ENCODE data around the gene SREBF2.

SREBF2 gene

GRCh38 chr22:41836551-41836950, 3.6 kb downstream of the SREBF2 start:
- in situ Hi-C loops (cut with HindIII; ENCODE audit: low pct_ligation_motif_present, low pct_unique_long_range_greater_than_20kb, low sequenced_read_pairs): no loop called here
- no peak for DNase-seq

GRCh38 chr22:41838842-41839618, 6.1 kb downstream of the SREBF2 start:
- in situ Hi-C loops (cut with HindIII; ENCODE audit: low pct_ligation_motif_present, low pct_unique_long_range_greater_than_20kb, low sequenced_read_pairs): no loop called here
- no peak for DNase-seq

- in situ Hi-C loops (cut with HindIII; ENCODE audit: low pct_ligation_motif_present, low pct_unique_long_range_greater_than_20kb, low sequenced_read_pairs): no loop called here
- no peak for DNase-seq
Measured at GRCh38 chr22:41840216-41840615, 7.3 kb downstream of the SREBF2 start.

GRCh38 chr22:41841085-41841712, 8.3 kb downstream of the SREBF2 start:
- in situ Hi-C loops (cut with HindIII; ENCODE audit: low pct_ligation_motif_present, low pct_unique_long_range_greater_than_20kb, low sequenced_read_pairs): no loop called here
- DNase-seq: no peak

GRCh38 chr22:41842996-41843970, 10.4 kb downstream of the SREBF2 start:
- no peak for DNase-seq
- in situ Hi-C loops (cut with HindIII; ENCODE audit: low pct_ligation_motif_present, low pct_unique_long_range_greater_than_20kb, low sequenced_read_pairs): no loop called here

GRCh38 chr22:41844036-41844435, 11.1 kb downstream of the SREBF2 start:
- DNase-seq: no peak
- in situ Hi-C loops (cut with HindIII; ENCODE audit: low pct_ligation_motif_present, low pct_unique_long_range_greater_than_20kb, low sequenced_read_pairs): no loop called here

GRCh38 chr22:41844513-41844912, 11.6 kb downstream of the SREBF2 start:
- in situ Hi-C loops (cut with HindIII; ENCODE audit: low pct_ligation_motif_present, low pct_unique_long_range_greater_than_20kb, low sequenced_read_pairs): no loop called here
- DNase-seq: no peak

GRCh38 chr22:41845380-41846267, 12.7 kb downstream of the SREBF2 start:
- in situ Hi-C loops (cut with HindIII; ENCODE audit: low pct_ligation_motif_present, low pct_unique_long_range_greater_than_20kb, low sequenced_read_pairs): no loop called here
- DNase-seq: no peak

- in situ Hi-C loops (cut with HindIII; ENCODE audit: low pct_ligation_motif_present, low pct_unique_long_range_greater_than_20kb, low sequenced_read_pairs): no loop called here
- no peak for DNase-seq
Measured at GRCh38 chr22:41846268-41846987, 13.5 kb downstream of the SREBF2 start.

GRCh38 chr22:41847300-41847699, 14.4 kb downstream of the SREBF2 start:
- in situ Hi-C loops (cut with HindIII; ENCODE audit: low pct_ligation_motif_present, low pct_unique_long_range_greater_than_20kb, low sequenced_read_pairs): no loop called here
- no peak for DNase-seq

- DNase-seq: no peak
- in situ Hi-C loops (cut with HindIII; ENCODE audit: low pct_ligation_motif_present, low pct_unique_long_range_greater_than_20kb, low sequenced_read_pairs): no loop called here
Measured at GRCh38 chr22:41848468-41848867, 15.6 kb downstream of the SREBF2 start.

GRCh38 chr22:41856469-41856868, 23.6 kb downstream of the SREBF2 start:
- in situ Hi-C loops (cut with HindIII; ENCODE audit: low pct_ligation_motif_present, low pct_unique_long_range_greater_than_20kb, low sequenced_read_pairs): no loop called here
- DNase-seq: no peak

GRCh38 chr22:41857155-41857859, 24.4 kb downstream of the SREBF2 start:
- in situ Hi-C loops (cut with HindIII; ENCODE audit: low pct_ligation_motif_present, low pct_unique_long_range_greater_than_20kb, low sequenced_read_pairs): no loop called here
- peak; percentile 58 for DNase-seq

GRCh38 chr22:41857860-41858199, 24.9 kb downstream of the SREBF2 start:
- in situ Hi-C loops (cut with HindIII; ENCODE audit: low pct_ligation_motif_present, low pct_unique_long_range_greater_than_20kb, low sequenced_read_pairs): no loop called here
- no peak for DNase-seq

GRCh38 chr22:41862160-41862529, 29.2 kb downstream of the SREBF2 start:
- DNase-seq: no peak
- in situ Hi-C loops (cut with HindIII; ENCODE audit: low pct_ligation_motif_present, low pct_unique_long_range_greater_than_20kb, low sequenced_read_pairs): no loop called here

GRCh38 chr22:41862530-41863266, 29.8 kb downstream of the SREBF2 start:
- DNase-seq: no peak
- in situ Hi-C loops (cut with HindIII; ENCODE audit: low pct_ligation_motif_present, low pct_unique_long_range_greater_than_20kb, low sequenced_read_pairs): no loop called here

GRCh38 chr22:41863472-41863871, 30.6 kb downstream of the SREBF2 start:
- DNase-seq: no peak
- in situ Hi-C loops (cut with HindIII; ENCODE audit: low pct_ligation_motif_present, low pct_unique_long_range_greater_than_20kb, low sequenced_read_pairs): no loop called here
